ENCODE data around the gene BFSP1.

DNA sequence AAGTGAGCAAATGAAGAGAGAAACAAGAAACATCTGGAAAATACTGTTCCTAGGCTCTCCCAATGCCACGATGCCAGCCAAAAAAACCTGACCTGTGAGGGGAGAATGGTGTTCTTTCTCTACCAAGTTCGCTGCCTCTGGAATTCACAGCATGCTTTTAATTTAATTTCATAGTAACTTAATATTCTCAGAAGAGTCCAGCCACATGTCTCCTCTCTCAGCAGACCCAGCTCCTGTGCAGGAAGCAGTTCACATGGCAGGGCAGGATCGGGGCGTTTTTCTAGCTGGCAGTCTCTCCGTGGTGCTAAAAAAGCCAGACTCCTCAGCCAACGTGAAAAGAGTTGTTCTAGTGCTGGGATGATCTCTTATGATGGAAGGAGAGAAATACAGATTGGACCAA, 57.5 kb downstream of the BFSP1 start:
- TF ChIP-seq MAFK (IDR thresholded peaks at IDR 0.05; ENCODE audit: low read depth, low read length) (no peak), BACH1 (IDR thresholded peaks at IDR 0.05; ENCODE audit: low read length) (no peak), POLR2A (IDR thresholded peaks at IDR 0.05; ENCODE audit: control extremely low read depth in 1 of 2, low read depth in 2 of 2, low read length in 2 of 2) (no peak)
- TF ChIP-seq, protein P1, sequence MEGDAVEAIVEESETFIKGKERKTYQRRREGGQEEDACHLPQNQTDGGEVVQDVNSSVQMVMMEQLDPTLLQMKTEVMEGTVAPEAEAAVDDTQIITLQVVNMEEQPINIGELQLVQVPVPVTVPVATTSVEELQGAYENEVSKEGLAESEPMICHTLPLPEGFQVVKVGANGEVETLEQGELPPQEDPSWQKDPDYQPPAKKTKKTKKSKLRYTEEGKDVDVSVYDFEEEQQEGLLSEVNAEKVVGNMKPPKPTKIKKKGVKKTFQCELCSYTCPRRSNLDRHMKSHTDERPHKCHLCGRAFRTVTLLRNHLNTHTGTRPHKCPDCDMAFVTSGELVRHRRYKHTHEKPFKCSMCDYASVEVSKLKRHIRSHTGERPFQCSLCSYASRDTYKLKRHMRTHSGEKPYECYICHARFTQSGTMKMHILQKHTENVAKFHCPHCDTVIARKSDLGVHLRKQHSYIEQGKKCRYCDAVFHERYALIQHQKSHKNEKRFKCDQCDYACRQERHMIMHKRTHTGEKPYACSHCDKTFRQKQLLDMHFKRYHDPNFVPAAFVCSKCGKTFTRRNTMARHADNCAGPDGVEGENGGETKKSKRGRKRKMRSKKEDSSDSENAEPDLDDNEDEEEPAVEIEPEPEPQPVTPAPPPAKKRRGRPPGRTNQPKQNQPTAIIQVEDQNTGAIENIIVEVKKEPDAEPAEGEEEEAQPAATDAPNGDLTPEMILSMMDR (IDR thresholded peaks at IDR 0.05; ENCODE audit: control extremely low read depth in 1 of 3, insufficient read depth in 1 of 3, low read depth in 1 of 3, low read length in 3 of 3): no peak
